ENCODE results near the gene ITSN2. TPM values are rescaled to one million over a fixed set of nuclear protein-coding genes. Genes with fewer than 3 reads are reported as not detected.

Gene ITSN2
- total RNA-seq, 1 donor from 2014 or later: 52.5 TPM

GRCh38 chr2:24189551-24189950, 170.8 kb downstream of the ITSN2 start:
- H3K36me3 ChIP-seq: no peaks in the 10 kb centered on the region
- intact Hi-C loops (cut with DNase I): no loop called here
- H3K27ac ChIP-seq: no peak overlapping the region
- no peaks in the 10 kb centered on the region for H3K27me3 ChIP-seq
- H3K9me3 ChIP-seq: no peaks in the 10 kb centered on the region
- no peak for DNase-seq (ENCODE audit: extremely low spot score in 2 of 2)
- TF ChIP-seq CTCF (IDR thresholded peaks at IDR 0.05) (no peak), POLR2A (IDR thresholded peaks at IDR 0.05) (no peak), POLR2AphosphoS5 (IDR thresholded peaks at IDR 0.05; ENCODE audit: insufficient read depth in 1 of 2, low read depth in 1 of 2) (no peak)
- no peak overlapping the region for H3K4me3 ChIP-seq
- no peaks in the 10 kb centered on the region for H3K4me1 ChIP-seq

- Histone ChIP-seq H3K4me1 (no peaks in the 10 kb centered on the region), H3K27me3 (no peaks in the 10 kb centered on the region), H3K27ac (no peak overlapping the region), H3K9me3 (no peaks in the 10 kb centered on the region), H3K36me3 (no peaks in the 10 kb centered on the region), H3K4me3 (no peak overlapping the region)
- TF ChIP-seq POLR2AphosphoS5 (IDR thresholded peaks at IDR 0.05; ENCODE audit: insufficient read depth in 1 of 2, low read depth in 1 of 2) (no peak), CTCF (IDR thresholded peaks at IDR 0.05) (no peak), POLR2A (IDR thresholded peaks at IDR 0.05) (no peak)
- DNase-seq (ENCODE audit: extremely low spot score in 2 of 2): no peak
- intact Hi-C loops (cut with DNase I): no loop called here
Measured at GRCh38 chr2:24183366-24184069, 176.8 kb downstream of the ITSN2 start.

- Histone ChIP-seq H3K4me1 (no peaks in the 10 kb centered on the region), H3K27me3 (no peaks in the 10 kb centered on the region), H3K9me3 (no peaks in the 10 kb centered on the region), H3K27ac (no peak overlapping the region), H3K36me3 (no peaks in the 10 kb centered on the region), H3K4me3 (no peak overlapping the region)
- TF ChIP-seq POLR2AphosphoS5 (IDR thresholded peaks at IDR 0.05; ENCODE audit: insufficient read depth in 1 of 2, low read depth in 1 of 2) (no peak), POLR2A (IDR thresholded peaks at IDR 0.05) (no peak), CTCF (IDR thresholded peaks at IDR 0.05) (no peak)
- DNase-seq (ENCODE audit: extremely low spot score in 2 of 2): no peak
- intact Hi-C loops (cut with DNase I): no loop called here
Measured at GRCh38 chr2:24182507-24182906, 177.8 kb downstream of the ITSN2 start.

GRCh38 chr2:24181849-24182248, 178.5 kb downstream of the ITSN2 start:
- intact Hi-C loops (cut with DNase I): no loop called here
- Histone ChIP-seq H3K27ac (no peak overlapping the region), H3K27me3 (no peaks in the 10 kb centered on the region), H3K36me3 (no peaks in the 10 kb centered on the region), H3K9me3 (no peaks in the 10 kb centered on the region), H3K4me3 (no peak overlapping the region), H3K4me1 (no peaks in the 10 kb centered on the region)
- TF ChIP-seq CTCF (IDR thresholded peaks at IDR 0.05): no peak
- no peak for DNase-seq (ENCODE audit: extremely low spot score in 2 of 2)

- TF ChIP-seq CTCF (IDR thresholded peaks at IDR 0.05) (no peak), POLR2AphosphoS5 (IDR thresholded peaks at IDR 0.05; ENCODE audit: insufficient read depth in 1 of 2, low read depth in 1 of 2) (no peak), POLR2A (IDR thresholded peaks at IDR 0.05) (no peak)
- Histone ChIP-seq H3K9me3 (no peaks in the 10 kb centered on the region), H3K4me1 (no peaks in the 10 kb centered on the region), H3K36me3 (no peaks in the 10 kb centered on the region), H3K4me3 (no peak overlapping the region), H3K27me3 (no peaks in the 10 kb centered on the region), H3K27ac (no peak overlapping the region)
- intact Hi-C loops (cut with DNase I): no loop called here
- DNase-seq (ENCODE audit: extremely low spot score in 2 of 2): no peak
Measured at GRCh38 chr2:24179683-24180082, 180.7 kb downstream of the ITSN2 start.
